ENCODE measurements around the gene PINLYP. TPM values are rescaled to one million over a fixed set of nuclear protein-coding genes. Genes with fewer than 3 reads are reported as not detected.

The PINLYP gene
- total and polyA plus RNA-seq, 9 of the 15 experiments (the other 6 are each of a cell fraction or from before 2014, with no cell fraction given): 1.00 to 6.7 (median 2.2) TPM

DNA sequence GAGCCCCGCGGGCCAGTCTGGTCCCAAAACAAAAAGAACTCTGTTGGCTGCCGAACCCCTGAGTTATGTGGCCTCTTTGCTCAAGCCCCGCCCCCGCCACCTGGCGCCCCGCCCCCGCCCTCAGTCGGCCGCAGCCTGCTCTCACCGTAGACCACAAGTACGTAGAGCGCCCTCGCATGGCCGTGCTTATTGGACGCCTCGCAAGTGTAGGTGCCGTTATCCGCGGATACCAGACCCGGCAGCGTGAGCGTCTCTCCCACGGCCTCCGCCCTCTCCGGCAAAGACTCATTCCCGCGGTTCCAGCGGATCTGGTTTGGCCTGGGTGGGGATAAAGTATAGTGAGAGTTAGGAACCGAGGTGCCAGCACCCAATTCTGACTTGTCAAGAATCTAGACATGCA is 49.3 kb downstream of the PINLYP start (continued):
- TF ChIP-seq ZNF253 (CRISPR knock-in tag; conservative IDR thresholded peaks at IDR 0.05) (no peak), ZNF778 (CRISPR knock-in tag; IDR thresholded peaks at IDR 0.05) (no peak), SP1 (CRISPR knock-in tag; IDR thresholded peaks at IDR 0.05) (peak; percentile 61), TEAD1 (CRISPR knock-in tag; IDR thresholded peaks at IDR 0.05) (0 out of 4 replicates have a peak, but pooled peaks have one; percentile 39 to 54), HEY1 (CRISPR knock-in tag; IDR thresholded peaks at IDR 0.05; ENCODE audit: borderline replicate concordance) (no peak)
- TF ChIP-seq, protein P1, sequence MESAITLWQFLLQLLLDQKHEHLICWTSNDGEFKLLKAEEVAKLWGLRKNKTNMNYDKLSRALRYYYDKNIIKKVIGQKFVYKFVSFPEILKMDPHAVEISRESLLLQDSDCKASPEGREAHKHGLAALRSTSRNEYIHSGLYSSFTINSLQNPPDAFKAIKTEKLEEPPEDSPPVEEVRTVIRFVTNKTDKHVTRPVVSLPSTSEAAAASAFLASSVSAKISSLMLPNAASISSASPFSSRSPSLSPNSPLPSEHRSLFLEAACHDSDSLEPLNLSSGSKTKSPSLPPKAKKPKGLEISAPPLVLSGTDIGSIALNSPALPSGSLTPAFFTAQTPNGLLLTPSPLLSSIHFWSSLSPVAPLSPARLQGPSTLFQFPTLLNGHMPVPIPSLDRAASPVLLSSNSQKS (CRISPR knock-in tag; IDR thresholded peaks at IDR 0.05): no peak
- TF ChIP-seq, protein P2, sequence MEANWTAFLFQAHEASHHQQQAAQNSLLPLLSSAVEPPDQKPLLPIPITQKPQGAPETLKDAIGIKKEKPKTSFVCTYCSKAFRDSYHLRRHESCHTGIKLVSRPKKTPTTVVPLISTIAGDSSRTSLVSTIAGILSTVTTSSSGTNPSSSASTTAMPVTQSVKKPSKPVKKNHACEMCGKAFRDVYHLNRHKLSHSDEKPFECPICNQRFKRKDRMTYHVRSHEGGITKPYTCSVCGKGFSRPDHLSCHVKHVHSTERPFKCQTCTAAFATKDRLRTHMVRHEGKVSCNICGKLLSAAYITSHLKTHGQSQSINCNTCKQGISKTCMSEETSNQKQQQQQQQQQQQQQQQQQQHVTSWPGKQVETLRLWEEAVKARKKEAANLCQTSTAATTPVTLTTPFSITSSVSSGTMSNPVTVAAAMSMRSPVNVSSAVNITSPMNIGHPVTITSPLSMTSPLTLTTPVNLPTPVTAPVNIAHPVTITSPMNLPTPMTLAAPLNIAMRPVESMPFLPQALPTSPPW (CRISPR knock-in tag; IDR thresholded peaks at IDR 0.05): no peak; the same call in none of the 2 replicates

Data from K562 (cell line).